ENCODE results near the gene SPARCL1.
"Not testable (repeated sequence)": the region's sequence is repeated elsewhere in the genome, so short reads cannot be mapped to it uniquely, and the experiment has no call there.

The SPARCL1 gene

GRCh38 chr4:87442889-87443288 lies 86.3 kb downstream of the SPARCL1 start:
- no peak for DNase-seq

- no peak for DNase-seq
Observed at GRCh38 chr4:87433342-87433741, 95.8 kb downstream of the SPARCL1 start.

GRCh38 chr4:87430038-87430437 lies 99.1 kb downstream of the SPARCL1 start:
- no peak for DNase-seq

- no peak for DNase-seq
Observed at GRCh38 chr4:87428979-87429378, 100.2 kb downstream of the SPARCL1 start.

- DNase-seq = no peak
Observed at GRCh38 chr4:87427518-87427868, 101.7 kb downstream of the SPARCL1 start.

GRCh38 chr4:87426865-87427517 lies 102.2 kb downstream of the SPARCL1 start:
- no peak for DNase-seq

- no peak for DNase-seq
Observed at GRCh38 chr4:87425711-87426110, 103.5 kb downstream of the SPARCL1 start.

- DNase-seq = not testable (repeated sequence)
Observed at GRCh38 chr4:87424099-87424543, 105.1 kb downstream of the SPARCL1 start.

Data from fibroblast of skin of abdomen (primary cell).